Fibroblast of lung (primary cell): ENCODE results near the gene MMP23B. TPM values are rescaled to one million over a fixed set of nuclear protein-coding genes. Genes with fewer than 3 reads are reported as not detected.
A peak's percentile ranks its signal among the peaks of the same experiment; 100 is the strongest.

ENCODE experiments used
- DNase-seq, 2 donors: peaks; one replicate each; pipeline versions ENCODE4 v3.0.0 to v3.0.0-alpha.2; 2010; ENCODE audit warnings: low read depth in 2 of 2
- H2AFZ ChIP-seq: 2 replicates; pipeline ENCODE4 v1.5.1; 2012; ENCODE audit warnings: low read length, control low read depth, inconsistent platforms
- H3K27ac ChIP-seq: 2 replicates; pipeline ENCODE4 v1.5.1; 2011; ENCODE audit warnings: low read length, control low read depth; ENCODE audit not compliant: insufficient read depth
- H3K27me3 ChIP-seq: 2 replicates; pipeline ENCODE4 v1.5.1; 2011; ENCODE audit warnings: mild to moderate bottlenecking, low read length; ENCODE audit not compliant: control insufficient read depth, insufficient read depth
- H3K36me3 ChIP-seq: 2 replicates; pipeline ENCODE4 v1.5.1; 2011; ENCODE audit warnings: low read length; ENCODE audit not compliant: control insufficient read depth, insufficient read depth
- H3K4me1 ChIP-seq: 2 replicates; pipeline ENCODE4 v1.5.1; 2011; ENCODE audit warnings: low read length; ENCODE audit not compliant: control insufficient read depth, insufficient read depth; ENCODE audit errors: extremely low read depth
- H3K4me2 ChIP-seq: 2 replicates; pipeline ENCODE4 v1.5.1; 2011; ENCODE audit warnings: low read length, control low read depth; ENCODE audit not compliant: insufficient read depth; ENCODE audit errors: extremely low read depth
- H3K4me3 ChIP-seq, 4 experiments: fragments of 200-600 bp in 1 of 4; sonication (generic) in 1 of 4; replicated peaks in 1 of 4; 2 replicates each; pipeline ENCODE4 v1.5.1; 2011 to 2016; ENCODE audit warnings: low read length in 4 of 4, low read depth in 3 of 4, mild to moderate bottlenecking in 3 of 4, control low read depth in 2 of 4, inconsistent platforms in 1 of 4, mixed read lengths in 1 of 4; ENCODE audit not compliant: insufficient read depth in 1 of 4; ENCODE audit errors: control extremely low read depth in 1 of 4
- H3K79me2 ChIP-seq: 2 replicates; pipeline ENCODE4 v1.5.1; 2012; ENCODE audit warnings: mild to moderate bottlenecking, low read length, inconsistent platforms; ENCODE audit not compliant: control insufficient read depth, insufficient read depth
- H3K9ac ChIP-seq: 2 replicates; pipeline ENCODE4 v1.5.1; 2011; ENCODE audit warnings: mild to moderate bottlenecking, low read length, control low read depth; ENCODE audit not compliant: insufficient read depth
- H3K9me3 ChIP-seq: 2 replicates; pipeline ENCODE4 v1.5.1; 2012; ENCODE audit warnings: low read depth, low read length; ENCODE audit not compliant: control insufficient read depth, insufficient read depth
- H4K20me1 ChIP-seq: 2 replicates; pipeline ENCODE4 v1.5.1; 2011; ENCODE audit warnings: low read length; ENCODE audit not compliant: control insufficient read depth, insufficient read depth; ENCODE audit errors: extremely low read depth
- EZH2 ChIP-seq: IDR thresholded peaks from 2 replicates; pipeline ENCODE4 v1.5.1; 2012; ENCODE audit warnings: low read length, control low read depth, mild to moderate bottlenecking; ENCODE audit errors: missing control alignments
- polyA plus RNA-seq, 2 donors: library from polyadenylated mRNA; depleted of rRNA in 1 of 2; stranded (reverse) in 1 of 2; unstranded in 1 of 2; fragments of >200 nt; gene quantifications; 2 replicates each; pipeline ENCODE4 v1.2.1, GENCODE V29; 2011 to 2012; ENCODE audit warnings: missing spikeins in 1 of 2
- total RNA-seq: library from RNA; depleted of rRNA; stranded (reverse); fragments of >200 nt; gene quantifications from 2 replicates; pipeline ENCODE4 v1.2.1, GENCODE V29; 2014
- TF ChIP-seq, protein P1 (sequence below), 2 donors: IDR thresholded peaks in 1 of 2; conservative IDR thresholded peaks in 1 of 2; 1 replicate in 1 of 2; 2 replicates in 1 of 2; pipeline ENCODE4 v1.5.1; 2011 to 2012; ENCODE audit warnings: low read length in 2 of 2, control low read depth in 1 of 2, inconsistent platforms in 1 of 2, low read depth in 1 of 2, mild to moderate bottlenecking in 1 of 2

The MMP23B gene
- total and polyA plus RNA-seq, 2 donors (not counting 1 experiment from before 2014, with no cell fraction given): 0.89 to 4.6 TPM

DNA sequence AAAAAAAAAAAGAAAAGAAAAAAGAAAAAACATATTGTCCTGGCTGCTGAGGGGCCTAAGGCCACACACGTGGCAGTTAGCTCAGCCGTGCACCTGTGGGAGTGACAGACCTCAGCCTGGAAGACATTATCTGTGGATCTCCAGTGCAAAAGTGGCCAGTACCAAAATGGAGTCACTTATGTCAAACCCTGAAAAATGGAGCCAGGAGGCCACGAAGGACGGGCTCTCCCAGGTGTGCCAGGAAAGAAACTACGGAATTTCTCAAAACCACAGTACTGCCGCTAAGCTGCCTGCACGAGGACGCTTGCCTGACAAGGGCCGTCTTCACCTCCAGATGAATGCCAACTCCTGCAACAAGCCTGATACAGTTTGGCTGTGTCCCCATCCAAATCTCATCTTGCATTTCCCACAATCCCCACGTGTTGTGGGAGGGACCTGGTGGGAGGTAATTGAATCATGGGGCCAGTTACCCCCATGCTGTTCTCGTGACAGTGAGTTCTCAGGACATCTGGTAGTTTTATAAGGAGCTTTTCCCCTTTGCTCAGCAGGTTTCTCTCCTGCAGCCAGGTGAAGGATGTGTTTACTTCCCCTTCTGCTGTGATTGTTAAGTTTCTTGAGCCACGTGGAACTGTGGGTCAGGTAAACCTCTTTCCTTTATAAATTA is 22.0 kb upstream of the MMP23B start:
- no peak for DNase-seq

DNA sequence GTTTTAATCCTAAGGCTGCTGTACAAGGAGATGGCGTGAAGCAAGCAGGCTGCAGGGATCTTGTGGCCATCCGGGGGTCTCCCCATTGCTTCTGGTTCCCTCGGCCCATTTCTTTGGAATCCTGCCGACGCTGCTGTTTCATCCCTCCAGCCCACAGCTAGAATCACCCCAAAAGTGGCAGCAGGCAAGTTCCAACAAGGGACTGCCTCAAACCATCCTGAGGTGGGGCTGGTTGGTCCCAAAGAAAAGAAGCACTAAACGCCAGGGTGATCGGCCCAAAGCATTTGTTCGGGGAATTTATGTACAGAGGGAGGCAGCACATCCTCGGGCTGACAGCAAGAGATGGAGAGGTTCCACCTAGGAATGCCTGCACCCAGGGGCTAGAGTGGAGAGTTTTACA is 21.2 kb upstream of the MMP23B start:
- H3K4me1 ChIP-seq: peaks cover 5% of the 10 kb centered on the region
- no peak overlapping the region for H3K9ac ChIP-seq
- no peaks in the 10 kb centered on the region for H3K9me3 ChIP-seq
- H3K4me3 ChIP-seq: peak overlapping the region in 1 of 4 experiments; percentile 27
- no peaks in the 10 kb centered on the region for H4K20me1 ChIP-seq
- H3K79me2 ChIP-seq: peaks cover 9% of the 10 kb centered on the region
- H3K4me2 ChIP-seq: no peak overlapping the region
- H3K36me3 ChIP-seq: no peaks in the 10 kb centered on the region
- no peak for DNase-seq
- no peak overlapping the region for H3K27ac ChIP-seq
- H2AFZ ChIP-seq: no peak overlapping the region
- TF ChIP-seq EZH2: no peak
- TF ChIP-seq, protein P1, sequence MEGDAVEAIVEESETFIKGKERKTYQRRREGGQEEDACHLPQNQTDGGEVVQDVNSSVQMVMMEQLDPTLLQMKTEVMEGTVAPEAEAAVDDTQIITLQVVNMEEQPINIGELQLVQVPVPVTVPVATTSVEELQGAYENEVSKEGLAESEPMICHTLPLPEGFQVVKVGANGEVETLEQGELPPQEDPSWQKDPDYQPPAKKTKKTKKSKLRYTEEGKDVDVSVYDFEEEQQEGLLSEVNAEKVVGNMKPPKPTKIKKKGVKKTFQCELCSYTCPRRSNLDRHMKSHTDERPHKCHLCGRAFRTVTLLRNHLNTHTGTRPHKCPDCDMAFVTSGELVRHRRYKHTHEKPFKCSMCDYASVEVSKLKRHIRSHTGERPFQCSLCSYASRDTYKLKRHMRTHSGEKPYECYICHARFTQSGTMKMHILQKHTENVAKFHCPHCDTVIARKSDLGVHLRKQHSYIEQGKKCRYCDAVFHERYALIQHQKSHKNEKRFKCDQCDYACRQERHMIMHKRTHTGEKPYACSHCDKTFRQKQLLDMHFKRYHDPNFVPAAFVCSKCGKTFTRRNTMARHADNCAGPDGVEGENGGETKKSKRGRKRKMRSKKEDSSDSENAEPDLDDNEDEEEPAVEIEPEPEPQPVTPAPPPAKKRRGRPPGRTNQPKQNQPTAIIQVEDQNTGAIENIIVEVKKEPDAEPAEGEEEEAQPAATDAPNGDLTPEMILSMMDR (conservative IDR thresholded peaks at IDR 0.05 in 1 of 2, IDR thresholded peaks at IDR 0.05 in 1 of 2; ENCODE audit: low read depth in 1 of 2, low read length in 2 of 2): no peak
- no peaks in the 10 kb centered on the region for H3K27me3 ChIP-seq

More for the DNA sequence above, 22.0 kb upstream of the MMP23B start:
- H2AFZ ChIP-seq: no peak overlapping the region
- H4K20me1 ChIP-seq: no peaks in the 10 kb centered on the region
- no peak overlapping the region for H3K4me2 ChIP-seq
- peaks cover 5% of the 10 kb centered on the region for H3K4me1 ChIP-seq
- TF ChIP-seq, protein P1 (conservative IDR thresholded peaks at IDR 0.05 in 1 of 2, IDR thresholded peaks at IDR 0.05 in 1 of 2; ENCODE audit: low read depth in 1 of 2, low read length in 2 of 2): no peak
- TF ChIP-seq EZH2: no peak
- peaks cover 8% of the 10 kb centered on the region for H3K79me2 ChIP-seq
- H3K9me3 ChIP-seq: no peaks in the 10 kb centered on the region
- H3K36me3 ChIP-seq: no peaks in the 10 kb centered on the region
- H3K4me3 ChIP-seq: no peak overlapping the region
- no peak overlapping the region for H3K9ac ChIP-seq
- H3K27ac ChIP-seq: no peak overlapping the region
- no peaks in the 10 kb centered on the region for H3K27me3 ChIP-seq

- no peak overlapping the region for H3K4me2 ChIP-seq
- H2AFZ ChIP-seq: no peak overlapping the region
- H3K36me3 ChIP-seq: no peaks in the 10 kb centered on the region
- H3K27ac ChIP-seq: no peak overlapping the region
- DNase-seq: no peak
- peaks cover 9% of the 10 kb centered on the region for H3K4me1 ChIP-seq
- H3K79me2 ChIP-seq: peaks cover 17% of the 10 kb centered on the region
- no peak for TF ChIP-seq EZH2
- TF ChIP-seq, protein P1 (conservative IDR thresholded peaks at IDR 0.05 in 1 of 2, IDR thresholded peaks at IDR 0.05 in 1 of 2; ENCODE audit: low read depth in 1 of 2, low read length in 2 of 2): no peak
- no peak overlapping the region for H3K4me3 ChIP-seq
- H4K20me1 ChIP-seq: no peaks in the 10 kb centered on the region
- H3K9ac ChIP-seq: no peak overlapping the region
- no peaks in the 10 kb centered on the region for H3K9me3 ChIP-seq
- H3K27me3 ChIP-seq: no peaks in the 10 kb centered on the region
Observed at GRCh38 chr1:1612104-1612400, 19.9 kb upstream of the MMP23B start.
